Activated CD4-positive, alpha-beta memory T cell treated with anti-CD3 and anti-CD28 coated beads for 36 hours (primary cell): ENCODE results near the gene DUSP8. TPM values are rescaled to one million over a fixed set of nuclear protein-coding genes. Genes with fewer than 3 reads are reported as not detected.

Experiments
- CTCF ChIA-PET: fragments of 350-600 bp; sonication (Branson Sonifier 250); formaldehyde crosslinking; loops from one replicate; lab custom pipeline; 2021; ENCODE audit warnings: antibody characterized with exemption, inconsistent platforms; lab: Charles Lee
- POLR2A ChIA-PET: fragments of 350-600 bp; sonication (Branson Sonifier 250); formaldehyde crosslinking; loops from one replicate; lab custom pipeline; 2021; ENCODE audit warnings: antibody characterized with exemption; lab: Charles Lee
- DNase-seq: peaks from one replicate; pipeline ENCODE4 v3.0.0-alpha.2; 2020
- H3K27ac Mint-ChIP-seq: one replicate; pipeline ENCODE4 v1.8.0; 2021; ENCODE audit warnings: mixed read lengths
- H3K27me3 Mint-ChIP-seq: one replicate; pipeline ENCODE4 v1.8.0; 2021; ENCODE audit warnings: mixed read lengths
- H3K36me3 Mint-ChIP-seq: one replicate; pipeline ENCODE4 v1.8.0; 2021; ENCODE audit warnings: mixed read lengths
- H3K4me1 Mint-ChIP-seq: one replicate; pipeline ENCODE4 v1.8.0; 2021; ENCODE audit warnings: low read depth, mixed read lengths
- H3K4me3 Mint-ChIP-seq: one replicate; pipeline ENCODE4 v1.8.0; 2021; ENCODE audit warnings: mild to moderate bottlenecking, mixed read lengths
- H3K9me3 Mint-ChIP-seq: one replicate; pipeline ENCODE4 v1.8.0; 2021; ENCODE audit warnings: mixed read lengths
- intact Hi-C: fragments of 100-400 bp; cut with micrococcal nuclease; formaldehyde crosslinking; loops from one replicate; pipeline ENCODE4 v1.15.1; 2023
- total RNA-seq, 2 experiments: library from RNA; stranded (reverse); gene quantifications; one replicate each; pipeline ENCODE4 v1.2.3, GENCODE V29; 2021

The DUSP8 gene
- total RNA-seq, 2 experiments from 2014 or later = 1.6 to 2.4 TPM

GRCh38 chr11:1570531-1570895 lies 1.6 kb downstream of the DUSP8 start:
- H3K4me3 Mint-ChIP-seq = peak overlapping the region; percentile 58
- H3K9me3 Mint-ChIP-seq = no peaks in the 10 kb centered on the region
- no peak for DNase-seq
- ChIA-PET CTCF (interaction anchor here (0.5 to 9.1 kb wide), 2 partner anchors 24 to 33 kb away, joined by 3 to 113 read pairs; no protein-coding TSS in a partner anchor), POLR2A (no interaction called here)
- H3K4me1 Mint-ChIP-seq = peaks cover 16% of the 10 kb centered on the region
- H3K36me3 Mint-ChIP-seq = no peaks in the 10 kb centered on the region
- H3K27ac Mint-ChIP-seq = no peak overlapping the region
- H3K27me3 Mint-ChIP-seq = peaks cover 2% of the 10 kb centered on the region
- intact Hi-C loops = loop anchor here (5.0 kb wide), 2 partner anchors 33 to 368 kb away; no protein-coding TSS in a partner anchor

DNA sequence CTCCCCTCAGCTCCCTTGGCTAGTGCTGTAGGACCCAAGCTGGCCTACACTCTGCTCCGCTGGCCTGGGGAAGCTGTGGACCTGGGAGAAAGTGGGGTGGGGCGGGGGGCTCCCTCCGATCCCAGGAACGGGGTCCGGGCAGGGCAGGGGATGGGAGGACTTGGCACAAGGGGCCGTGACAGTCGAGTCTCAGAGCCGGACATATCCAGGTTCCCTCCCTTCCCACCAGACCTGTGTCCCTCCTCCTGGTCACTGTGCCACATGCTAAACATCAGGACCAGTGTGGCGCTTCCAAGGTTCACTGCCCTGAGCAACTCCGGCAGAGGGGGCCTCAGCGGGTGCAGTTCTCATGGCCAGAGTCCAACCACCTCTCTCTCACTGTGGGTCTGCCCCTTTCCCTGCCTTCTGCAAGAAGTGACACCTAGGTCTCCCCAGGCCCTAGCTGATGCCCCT lies 2.0 kb downstream of the DUSP8 start:
- Mint-ChIP-seq H3K9me3 (no peaks in the 10 kb centered on the region), H3K4me3 (no peak overlapping the region), H3K4me1 (peaks cover 16% of the 10 kb centered on the region), H3K36me3 (no peaks in the 10 kb centered on the region), H3K27me3 (peaks cover 2% of the 10 kb centered on the region), H3K27ac (no peak overlapping the region)
- ChIA-PET CTCF (interaction anchor here (9.1 kb wide), 1 partner anchor 24 kb away, joined by 113 read pairs; no protein-coding TSS in a partner anchor), POLR2A (no interaction called here)
- intact Hi-C loops = loop anchor here (5.0 kb wide), 2 partner anchors 33 to 368 kb away; no protein-coding TSS in a partner anchor
- no peak for DNase-seq

DNA sequence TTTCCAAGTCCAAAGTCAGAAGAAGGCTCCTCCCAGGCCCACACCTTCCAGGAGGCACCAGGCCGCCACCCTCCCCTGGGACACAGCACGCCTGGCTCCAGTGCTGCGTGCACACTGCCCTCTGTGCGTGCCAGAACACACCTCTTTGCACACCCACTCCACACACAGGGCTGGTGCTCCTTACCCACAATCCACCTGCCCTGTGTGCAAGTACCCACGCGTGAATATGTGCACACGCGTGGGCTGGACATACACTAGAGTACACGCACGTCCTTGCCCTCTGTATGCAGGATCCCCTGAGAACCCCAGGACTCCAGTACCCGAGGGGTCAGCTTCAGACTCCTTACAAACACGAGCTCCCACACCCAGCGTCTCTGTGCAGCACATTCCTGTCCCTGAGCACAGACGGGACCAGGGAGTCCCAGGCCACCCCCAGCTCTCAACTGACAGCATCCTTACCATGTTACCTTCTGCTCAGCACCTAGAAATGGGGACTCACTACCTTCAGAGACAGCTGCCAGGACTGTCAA lies 2.8 kb downstream of the DUSP8 start:
- CTCF ChIA-PET = interaction anchor here (9.1 kb wide), 1 partner anchor 23 kb away, joined by 113 read pairs; no protein-coding TSS in a partner anchor
- intact Hi-C loops = no loop called here
- peaks cover 16% of the 10 kb centered on the region for H3K4me1 Mint-ChIP-seq
- H3K27ac Mint-ChIP-seq = no peak overlapping the region
- peaks cover 2% of the 10 kb centered on the region for H3K27me3 Mint-ChIP-seq
- H3K9me3 Mint-ChIP-seq = no peaks in the 10 kb centered on the region
- no peak for DNase-seq
- no peak overlapping the region for H3K4me3 Mint-ChIP-seq
- POLR2A ChIA-PET = no interaction called here
- H3K36me3 Mint-ChIP-seq = no peaks in the 10 kb centered on the region

DNA sequence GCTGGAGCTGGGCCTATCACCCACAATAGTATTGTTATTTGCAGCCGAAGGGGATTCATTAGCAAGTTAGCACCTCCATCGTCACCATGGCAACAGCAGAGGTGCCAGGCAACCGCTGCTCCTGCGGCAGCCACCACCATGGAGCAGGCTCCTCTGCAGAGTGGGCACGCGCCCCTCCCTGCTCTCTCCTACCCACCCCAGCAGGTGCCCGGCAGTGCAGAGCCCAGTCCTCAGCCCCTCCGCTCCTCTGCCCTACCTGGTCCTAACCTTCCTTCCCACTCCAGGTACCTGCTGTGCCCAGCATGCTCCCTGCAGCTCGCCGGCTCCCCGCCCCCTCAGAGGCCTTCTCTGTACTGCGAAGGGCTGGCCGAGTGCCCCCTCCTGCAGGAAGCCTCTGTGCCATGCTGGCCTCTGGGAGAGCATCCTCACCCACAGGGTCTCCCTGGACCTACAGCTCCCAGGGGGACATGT lies 3.6 kb downstream of the DUSP8 start:
- peaks cover 1% of the 10 kb centered on the region for H3K27me3 Mint-ChIP-seq
- ChIA-PET CTCF (interaction anchor here (9.1 kb wide), 1 partner anchor 22 kb away, joined by 113 read pairs; no protein-coding TSS in a partner anchor), POLR2A (no interaction called here)
- H3K4me1 Mint-ChIP-seq = peaks cover 12% of the 10 kb centered on the region
- intact Hi-C loops = no loop called here
- no peak overlapping the region for H3K4me3 Mint-ChIP-seq
- H3K27ac Mint-ChIP-seq = no peak overlapping the region
- no peaks in the 10 kb centered on the region for H3K9me3 Mint-ChIP-seq
- DNase-seq = no peak
- no peaks in the 10 kb centered on the region for H3K36me3 Mint-ChIP-seq

DNA sequence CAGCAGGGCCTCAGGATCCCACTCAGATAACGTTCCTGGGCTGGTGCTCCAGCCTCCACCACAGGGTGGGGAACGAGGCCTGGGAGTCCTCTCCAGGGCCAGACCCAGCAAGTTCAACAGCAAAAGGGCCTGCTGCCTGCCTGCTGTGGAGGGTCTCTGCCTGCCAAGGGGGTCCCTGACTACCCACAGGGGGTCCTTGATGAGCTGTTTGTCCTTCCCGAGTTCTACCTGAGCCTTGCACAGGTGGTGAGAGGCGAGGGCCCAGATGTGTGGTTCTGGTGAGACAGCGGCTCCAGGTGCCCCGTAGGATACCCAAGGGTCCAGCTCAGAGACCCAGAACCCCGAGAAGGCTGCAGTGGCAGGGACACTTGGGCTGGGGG lies 4.4 kb downstream of the DUSP8 start:
- Mint-ChIP-seq H3K9me3 (no peaks in the 10 kb centered on the region), H3K36me3 (no peaks in the 10 kb centered on the region), H3K4me3 (no peak overlapping the region), H3K4me1 (peaks cover 9% of the 10 kb centered on the region), H3K27ac (no peak overlapping the region), H3K27me3 (no peaks in the 10 kb centered on the region)
- intact Hi-C loops = no loop called here
- DNase-seq = no peak
- ChIA-PET CTCF (interaction anchor here (9.1 kb wide), 1 partner anchor 21 kb away, joined by 113 read pairs; no protein-coding TSS in a partner anchor), POLR2A (no interaction called here)

GRCh38 chr11:1567052-1567720 lies 4.9 kb downstream of the DUSP8 start:
- DNase-seq = no peak
- H3K9me3 Mint-ChIP-seq = no peaks in the 10 kb centered on the region
- ChIA-PET CTCF (interaction anchor here (9.1 kb wide), 1 partner anchor 21 kb away, joined by 113 read pairs; no protein-coding TSS in a partner anchor), POLR2A (no interaction called here)
- intact Hi-C loops = no loop called here
- no peaks in the 10 kb centered on the region for H3K27me3 Mint-ChIP-seq
- H3K36me3 Mint-ChIP-seq = no peaks in the 10 kb centered on the region
- peaks cover 9% of the 10 kb centered on the region for H3K4me1 Mint-ChIP-seq
- H3K27ac Mint-ChIP-seq = no peak overlapping the region
- no peak overlapping the region for H3K4me3 Mint-ChIP-seq

- H3K27ac Mint-ChIP-seq = no peak overlapping the region
- ChIA-PET CTCF (interaction anchor here (3.5 kb wide), 1 partner anchor 8 kb away, joined by 17 read pairs; no protein-coding TSS in a partner anchor), POLR2A (interaction anchor here (0.6 kb wide), 1 partner anchor 1403 kb away, joined by 3 read pairs; no protein-coding TSS in a partner anchor)
- H3K4me1 Mint-ChIP-seq = peaks cover 9% of the 10 kb centered on the region
- H3K36me3 Mint-ChIP-seq = no peaks in the 10 kb centered on the region
- intact Hi-C loops = no loop called here
- no peaks in the 10 kb centered on the region for H3K9me3 Mint-ChIP-seq
- H3K4me3 Mint-ChIP-seq = no peak overlapping the region
- no peak for DNase-seq
- no peaks in the 10 kb centered on the region for H3K27me3 Mint-ChIP-seq
Observed at GRCh38 chr11:1566381-1567051, 5.6 kb downstream of the DUSP8 start.

DNA sequence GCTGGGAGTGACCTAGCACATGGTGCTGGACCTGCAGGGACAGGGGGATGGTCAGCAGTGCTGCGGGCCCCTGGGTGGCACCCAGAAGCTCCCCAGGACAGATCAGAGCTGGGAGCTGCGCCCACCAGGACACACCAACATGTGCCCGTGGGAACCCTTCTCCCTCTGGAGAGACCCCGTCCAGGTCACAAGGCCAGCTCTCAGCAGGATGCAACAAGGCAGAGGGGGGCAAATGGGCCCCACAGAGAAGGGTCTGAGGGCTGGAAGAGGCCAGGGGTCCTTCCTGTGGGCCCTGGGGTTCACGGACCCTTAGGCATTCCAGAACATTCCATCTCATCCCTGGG lies 6.2 kb downstream of the DUSP8 start:
- no peak for DNase-seq
- Mint-ChIP-seq H3K27me3 (no peaks in the 10 kb centered on the region), H3K4me1 (peaks cover 9% of the 10 kb centered on the region), H3K9me3 (no peaks in the 10 kb centered on the region), H3K36me3 (no peaks in the 10 kb centered on the region), H3K4me3 (no peak overlapping the region), H3K27ac (no peak overlapping the region)
- ChIA-PET POLR2A (no interaction called here), CTCF (interaction anchor here (1.1 to 3.5 kb wide), 3 partner anchors 9 to 87 kb away, joined by 3 to 17 read pairs (median 10); no protein-coding TSS in a partner anchor)
- intact Hi-C loops = no loop called here

- Mint-ChIP-seq H3K9me3 (no peaks in the 10 kb centered on the region), H3K4me1 (peaks cover 6% of the 10 kb centered on the region), H3K4me3 (no peak overlapping the region), H3K36me3 (no peaks in the 10 kb centered on the region), H3K27ac (no peak overlapping the region), H3K27me3 (no peaks in the 10 kb centered on the region)
- DNase-seq = no peak
- intact Hi-C loops = no loop called here
- ChIA-PET CTCF (interaction anchor here (1.1 to 3.5 kb wide), 3 partner anchors 9 to 87 kb away, joined by 3 to 17 read pairs (median 10); no protein-coding TSS in a partner anchor), POLR2A (no interaction called here)
Observed at GRCh38 chr11:1565173-1565903, 6.7 kb downstream of the DUSP8 start.

- POLR2A ChIA-PET = no interaction called here
- Mint-ChIP-seq H3K9me3 (no peaks in the 10 kb centered on the region), H3K4me1 (peaks cover 6% of the 10 kb centered on the region), H3K4me3 (no peak overlapping the region), H3K27ac (no peak overlapping the region), H3K36me3 (no peaks in the 10 kb centered on the region), H3K27me3 (no peaks in the 10 kb centered on the region)
- CTCF ChIA-PET = interaction anchor here (1.1 to 3.5 kb wide), 3 partner anchors 10 to 88 kb away, joined by 3 to 17 read pairs (median 10); no protein-coding TSS in a partner anchor
- no peak for DNase-seq
- intact Hi-C loops = no loop called here
Observed at GRCh38 chr11:1564535-1565172, 7.4 kb downstream of the DUSP8 start.
